ENCODE results near the gene TINCR. TPM values are rescaled to one million over a fixed set of nuclear protein-coding genes. Genes with fewer than 3 reads are reported as not detected.

The TINCR gene
- total RNA-seq, 1 donor from 2014 or later = not detected

GRCh38 chr19:5579697-5580096, 11.9 kb upstream of the TINCR start:
- TF ChIP-seq CTCF (IDR thresholded peaks at IDR 0.05; ENCODE audit: borderline replicate concordance) = no peak
- Histone ChIP-seq H3K27ac (replicated peaks) (no peak overlapping the region), H3K27me3 (ENCODE audit: low read depth) (no peaks in the 10 kb centered on the region), H3K4me3 (no peak overlapping the region), H3K4me1 (peaks cover 8% of the 10 kb centered on the region), H3K36me3 (peaks cover 18% of the 10 kb centered on the region), H3K9me3 (replicated peaks) (peaks cover 4% of the 10 kb centered on the region)
- intact Hi-C loops (cut with micrococcal nuclease) = no loop called here
- DNase-seq = no peak

DNA sequence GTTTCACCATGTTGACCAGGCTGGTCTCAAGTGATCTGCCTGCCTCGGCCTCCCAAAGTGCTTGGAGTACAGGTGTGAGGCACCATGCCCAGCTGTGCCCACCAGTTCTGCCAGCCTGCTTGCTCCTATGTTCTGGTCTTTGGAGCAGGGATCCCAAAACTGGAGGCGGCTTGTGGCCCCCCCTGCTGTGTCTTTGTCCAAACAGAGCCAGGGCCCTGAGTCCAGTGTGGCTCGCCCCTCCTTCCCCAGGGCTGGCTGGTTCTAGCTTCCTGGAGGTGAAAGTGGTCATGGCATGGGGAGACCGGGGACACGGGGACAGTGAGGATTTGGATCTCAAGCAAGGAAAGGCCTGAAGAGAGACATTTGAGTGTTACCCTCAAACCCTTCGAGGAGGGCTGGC, 11.5 kb upstream of the TINCR start:
- peaks cover 18% of the 10 kb centered on the region for H3K36me3 ChIP-seq

DNA sequence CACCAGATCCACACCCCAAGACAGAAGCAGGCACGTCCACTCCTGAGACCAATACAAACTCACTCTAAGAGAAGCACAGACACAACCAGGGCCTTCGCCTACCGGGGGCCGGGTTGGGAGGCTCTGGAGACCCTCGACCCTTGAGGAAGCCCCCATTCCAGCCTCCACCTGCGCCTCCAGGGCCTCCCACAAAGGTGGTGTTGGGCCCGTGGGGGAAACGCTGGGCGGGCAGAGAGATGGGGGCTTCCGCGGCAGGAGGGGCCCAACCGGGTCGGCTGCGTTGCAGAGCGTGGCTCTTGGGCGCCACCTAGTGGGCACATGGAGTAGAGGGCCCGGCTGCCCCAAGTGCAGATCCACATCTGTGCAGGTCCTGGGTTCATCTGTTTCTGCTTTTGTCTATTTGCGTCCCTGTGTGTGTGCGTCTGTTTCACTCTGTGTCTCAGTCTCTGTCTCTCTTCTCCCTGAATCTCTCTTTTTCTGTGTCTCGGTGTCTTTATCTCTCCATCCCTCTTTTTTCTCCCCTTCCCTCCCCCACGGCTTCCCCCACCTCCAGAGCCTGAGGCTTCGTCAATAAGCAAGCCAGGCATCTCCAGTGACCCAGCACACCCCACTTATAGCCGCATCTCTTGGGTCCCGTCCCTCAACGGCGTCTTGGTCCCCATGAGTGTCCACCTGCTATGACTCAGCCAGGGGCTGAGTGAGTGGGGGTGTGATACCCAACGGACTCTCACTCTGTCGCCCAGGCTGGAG, 10.5 kb upstream of the TINCR start:
- peaks cover 4% of the 10 kb centered on the region for H3K9me3 ChIP-seq (replicated peaks)
- TF ChIP-seq CTCF (IDR thresholded peaks at IDR 0.05; ENCODE audit: borderline replicate concordance) = peak; percentile 99
- no peak overlapping the region for H3K27ac ChIP-seq (replicated peaks)
- peaks cover 18% of the 10 kb centered on the region for H3K36me3 ChIP-seq
- H3K4me3 ChIP-seq = peak overlapping the region; percentile 17
- peak; percentile 58 for DNase-seq
- intact Hi-C loops (cut with micrococcal nuclease) = no loop called here
- no peaks in the 10 kb centered on the region for H3K27me3 ChIP-seq (ENCODE audit: low read depth)
- H3K4me1 ChIP-seq = peaks cover 8% of the 10 kb centered on the region

More for the DNA sequence above, 11.5 kb upstream of the TINCR start:
- Histone ChIP-seq H3K4me3 (no peak overlapping the region), H3K27me3 (ENCODE audit: low read depth) (no peaks in the 10 kb centered on the region), H3K4me1 (peaks cover 8% of the 10 kb centered on the region), H3K9me3 (replicated peaks) (peaks cover 4% of the 10 kb centered on the region), H3K27ac (replicated peaks) (no peak overlapping the region)
- intact Hi-C loops (cut with micrococcal nuclease) = no loop called here
- no peak for DNase-seq
- no peak for TF ChIP-seq CTCF (IDR thresholded peaks at IDR 0.05; ENCODE audit: borderline replicate concordance)

DNA sequence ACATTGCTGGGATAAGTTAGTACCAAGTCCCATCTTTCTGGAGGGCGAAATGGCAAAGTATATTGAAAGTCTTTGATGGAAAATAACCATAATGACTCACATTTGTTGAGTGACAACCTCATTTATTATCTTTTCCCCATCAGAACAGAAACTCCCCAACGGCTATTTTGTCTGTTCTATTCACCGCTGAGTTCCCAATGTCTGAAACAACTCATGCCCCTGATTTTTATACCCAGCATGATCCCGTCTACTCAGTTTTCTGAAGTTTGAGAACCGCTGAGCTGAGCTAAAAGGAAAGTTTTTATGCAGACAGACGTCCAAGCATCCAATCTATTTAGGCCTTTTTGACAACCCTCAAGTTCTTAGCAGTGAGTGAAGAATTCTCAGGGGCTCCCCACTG, 7.8 kb upstream of the TINCR start:
- no peaks in the 10 kb centered on the region for H3K36me3 ChIP-seq
- peaks cover 8% of the 10 kb centered on the region for H3K4me1 ChIP-seq
- H3K9me3 ChIP-seq (replicated peaks) = peaks cover 10% of the 10 kb centered on the region
- intact Hi-C loops (cut with micrococcal nuclease) = no loop called here
- no peak overlapping the region for H3K4me3 ChIP-seq
- no peak for TF ChIP-seq CTCF (IDR thresholded peaks at IDR 0.05; ENCODE audit: borderline replicate concordance)
- no peak overlapping the region for H3K27ac ChIP-seq (replicated peaks)
- H3K27me3 ChIP-seq (ENCODE audit: low read depth) = no peaks in the 10 kb centered on the region
- DNase-seq = no peak

DNA sequence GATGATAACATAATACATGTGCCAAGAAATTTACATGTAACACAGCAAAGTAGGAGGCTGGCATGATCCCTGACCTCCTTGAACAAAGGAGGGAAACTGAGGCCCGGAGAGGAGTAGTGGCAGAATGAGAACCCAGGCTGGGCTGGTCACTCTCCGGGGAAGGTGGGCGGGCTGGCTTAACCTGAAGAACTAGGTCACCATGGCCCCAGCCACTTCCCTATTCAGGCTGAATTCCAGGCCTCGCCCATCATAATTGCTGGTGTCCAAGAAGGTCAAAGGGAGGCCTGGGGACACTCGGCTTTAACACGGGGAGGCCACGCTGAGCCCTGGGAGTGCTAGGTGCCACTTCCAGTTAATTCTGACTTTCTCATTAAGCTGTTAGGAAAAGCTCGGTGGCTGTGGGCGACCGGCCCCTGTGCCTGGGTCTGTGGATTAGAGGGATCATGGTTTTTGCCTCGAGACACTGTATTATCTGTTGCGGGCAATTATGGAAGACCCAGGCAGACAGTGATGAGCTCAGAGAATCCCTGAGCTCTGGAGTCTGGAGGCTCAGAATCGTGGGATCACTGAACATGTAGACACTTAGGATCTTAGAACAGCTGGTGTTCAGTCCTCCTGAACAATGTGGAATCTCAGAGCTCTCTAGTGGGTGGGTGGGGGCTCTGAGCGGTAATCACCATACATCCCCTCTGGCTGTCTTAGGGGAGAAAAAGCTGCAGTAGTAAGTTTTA, 5.0 kb upstream of the TINCR start:
- Histone ChIP-seq H3K9me3 (replicated peaks) (peaks cover 10% of the 10 kb centered on the region), H3K27ac (replicated peaks) (no peak overlapping the region), H3K4me3 (no peak overlapping the region), H3K4me1 (peaks cover under 1% of the 10 kb centered on the region), H3K36me3 (no peaks in the 10 kb centered on the region), H3K27me3 (ENCODE audit: low read depth) (peaks cover 25% of the 10 kb centered on the region)
- no peak for TF ChIP-seq CTCF (IDR thresholded peaks at IDR 0.05; ENCODE audit: borderline replicate concordance)
- intact Hi-C loops (cut with micrococcal nuclease) = no loop called here
- DNase-seq = no peak

All from left ventricle myocardium inferior (tissue), 1 donor.